ENCODE measurements around the gene NAALAD2. TPM values are rescaled to one million over a fixed set of nuclear protein-coding genes. Genes with fewer than 3 reads are reported as not detected.

The NAALAD2 gene
- total and polyA plus RNA-seq, 2 experiments from 2014 or later = 3.4 to 4.3 TPM

DNA sequence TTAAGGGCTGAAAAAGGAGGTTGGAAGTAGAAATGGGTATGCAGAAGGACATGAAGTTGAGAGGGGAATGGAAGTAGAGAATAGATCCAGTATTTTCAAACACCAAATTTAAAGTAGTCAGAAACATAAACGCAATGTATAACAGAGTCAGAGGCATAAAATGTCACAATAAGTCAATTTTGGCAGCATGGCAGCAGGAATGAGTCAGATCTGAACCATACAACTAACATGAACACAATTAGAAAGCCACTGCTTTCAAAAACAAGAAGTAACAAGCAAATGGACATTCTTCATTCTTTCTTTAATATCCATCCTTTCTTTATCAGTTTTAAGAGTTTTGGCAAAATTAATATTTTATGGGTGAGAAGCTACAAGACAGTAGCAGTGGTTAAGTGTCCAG lies 85.9 kb downstream of the NAALAD2 start (continued):
- TF ChIP-seq, protein P1, sequence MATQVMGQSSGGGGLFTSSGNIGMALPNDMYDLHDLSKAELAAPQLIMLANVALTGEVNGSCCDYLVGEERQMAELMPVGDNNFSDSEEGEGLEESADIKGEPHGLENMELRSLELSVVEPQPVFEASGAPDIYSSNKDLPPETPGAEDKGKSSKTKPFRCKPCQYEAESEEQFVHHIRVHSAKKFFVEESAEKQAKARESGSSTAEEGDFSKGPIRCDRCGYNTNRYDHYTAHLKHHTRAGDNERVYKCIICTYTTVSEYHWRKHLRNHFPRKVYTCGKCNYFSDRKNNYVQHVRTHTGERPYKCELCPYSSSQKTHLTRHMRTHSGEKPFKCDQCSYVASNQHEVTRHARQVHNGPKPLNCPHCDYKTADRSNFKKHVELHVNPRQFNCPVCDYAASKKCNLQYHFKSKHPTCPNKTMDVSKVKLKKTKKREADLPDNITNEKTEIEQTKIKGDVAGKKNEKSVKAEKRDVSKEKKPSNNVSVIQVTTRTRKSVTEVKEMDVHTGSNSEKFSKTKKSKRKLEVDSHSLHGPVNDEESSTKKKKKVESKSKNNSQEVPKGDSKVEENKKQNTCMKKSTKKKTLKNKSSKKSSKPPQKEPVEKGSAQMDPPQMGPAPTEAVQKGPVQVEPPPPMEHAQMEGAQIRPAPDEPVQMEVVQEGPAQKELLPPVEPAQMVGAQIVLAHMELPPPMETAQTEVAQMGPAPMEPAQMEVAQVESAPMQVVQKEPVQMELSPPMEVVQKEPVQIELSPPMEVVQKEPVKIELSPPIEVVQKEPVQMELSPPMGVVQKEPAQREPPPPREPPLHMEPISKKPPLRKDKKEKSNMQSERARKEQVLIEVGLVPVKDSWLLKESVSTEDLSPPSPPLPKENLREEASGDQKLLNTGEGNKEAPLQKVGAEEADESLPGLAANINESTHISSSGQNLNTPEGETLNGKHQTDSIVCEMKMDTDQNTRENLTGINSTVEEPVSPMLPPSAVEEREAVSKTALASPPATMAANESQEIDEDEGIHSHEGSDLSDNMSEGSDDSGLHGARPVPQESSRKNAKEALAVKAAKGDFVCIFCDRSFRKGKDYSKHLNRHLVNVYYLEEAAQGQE (IDR thresholded peaks at IDR 0.05; ENCODE audit: unreplicated experiment) = no peak

DNA sequence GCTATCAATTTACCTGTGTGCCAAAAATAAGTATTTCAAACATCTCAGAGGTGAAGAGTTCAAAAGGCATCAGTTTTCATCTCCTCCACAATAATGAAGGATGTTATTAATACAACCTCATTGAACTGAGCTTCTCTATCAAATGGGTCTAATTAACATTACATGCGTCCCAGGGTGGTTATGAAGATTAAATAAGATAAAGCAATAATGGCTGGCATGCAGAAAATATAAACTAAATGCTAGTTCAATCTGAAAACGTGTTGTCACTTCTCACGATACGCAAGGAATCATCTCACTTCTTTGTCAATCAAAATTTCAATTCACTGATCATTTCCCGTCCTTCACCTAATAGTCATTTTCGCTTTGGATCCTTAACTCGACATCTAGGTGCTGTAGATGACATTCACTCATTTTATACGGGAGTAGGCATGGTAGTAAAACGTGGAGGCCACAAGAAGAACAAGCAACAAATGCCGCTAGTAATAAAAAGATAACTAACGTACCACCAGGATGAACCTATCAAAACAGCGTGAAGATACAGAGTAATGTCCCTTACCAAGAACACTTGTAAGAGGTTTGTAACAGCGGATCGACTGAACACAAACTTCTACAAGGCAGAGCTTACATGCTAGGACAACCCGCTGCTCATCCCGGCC lies 87.5 kb downstream of the NAALAD2 start:
- Histone ChIP-seq H2AFZ (peak overlapping the region; percentile 73; the same call in 1 of the 2 replicates), H3K27ac (ENCODE audit: low read depth) (peak overlapping the region; percentile 56; the same call in 1 of the 2 replicates)

More for the DNA sequence above, 87.5 kb downstream of the NAALAD2 start:
- Histone ChIP-seq H3K27me3 (ENCODE audit: insufficient read depth) (no peaks in the 10 kb centered on the region), H3F3A (replicated peaks; ENCODE audit: low read depth) (no peaks in the 10 kb centered on the region), H3K36me3 (ENCODE audit: insufficient read depth) (no peaks in the 10 kb centered on the region), H3K4me3 (peak overlapping the region; percentile 90), H3K4me1 (ENCODE audit: insufficient read depth) (peaks cover 36% of the 10 kb centered on the region), H3K9me2 (ENCODE audit: insufficient read depth) (no peaks in the 10 kb centered on the region), H3K4me2 (peak overlapping the region; percentile 94), H4K20me1 (replicated peaks; ENCODE audit: insufficient read depth) (peaks cover 36% of the 10 kb centered on the region), H3K79me2 (replicated peaks; ENCODE audit: insufficient read depth) (peaks cover 59% of the 10 kb centered on the region)
- H3K9me3 Mint-ChIP-seq = 0 out of 3 replicates have a peak, but pooled peaks cover 5% of the 10 kb centered on the region
- peaks cover 19% of the 10 kb centered on the region for H3K36me3 Mint-ChIP-seq (ENCODE audit: low read depth)
- peak; percentile 30; the same call in 2 of the 3 replicates for ATAC-seq
- H3K27me3 Mint-ChIP-seq (ENCODE audit: insufficient read depth, low read depth, poor library complexity) = peaks cover 5% of the 10 kb centered on the region
- H3K4me1 Mint-ChIP-seq = peaks cover 41% of the 10 kb centered on the region
- TF ChIP-seq, protein P2, sequence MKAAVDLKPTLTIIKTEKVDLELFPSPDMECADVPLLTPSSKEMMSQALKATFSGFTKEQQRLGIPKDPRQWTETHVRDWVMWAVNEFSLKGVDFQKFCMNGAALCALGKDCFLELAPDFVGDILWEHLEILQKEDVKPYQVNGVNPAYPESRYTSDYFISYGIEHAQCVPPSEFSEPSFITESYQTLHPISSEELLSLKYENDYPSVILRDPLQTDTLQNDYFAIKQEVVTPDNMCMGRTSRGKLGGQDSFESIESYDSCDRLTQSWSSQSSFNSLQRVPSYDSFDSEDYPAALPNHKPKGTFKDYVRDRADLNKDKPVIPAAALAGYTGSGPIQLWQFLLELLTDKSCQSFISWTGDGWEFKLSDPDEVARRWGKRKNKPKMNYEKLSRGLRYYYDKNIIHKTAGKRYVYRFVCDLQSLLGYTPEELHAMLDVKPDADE (IDR thresholded peaks at IDR 0.05) = no peak
- TF ChIP-seq EZH2phosphoT487 (IDR thresholded peaks at IDR 0.05; ENCODE audit: unreplicated experiment) = no peak
- TF ChIP-seq JUNB (IDR thresholded peaks at IDR 0.05; ENCODE audit: unreplicated experiment) = no peak
- TF ChIP-seq, protein P1 (IDR thresholded peaks at IDR 0.05; ENCODE audit: unreplicated experiment) = no peak
- TF ChIP-seq STAT1 (IDR thresholded peaks at IDR 0.05; ENCODE audit: unreplicated experiment) = no peak
- TF ChIP-seq ZNF114 (CRISPR knock-in tag; IDR thresholded peaks at IDR 0.05) = no peak
- TF ChIP-seq ZNF462 (CRISPR knock-in tag; IDR thresholded peaks at IDR 0.05) = no peak
- peak overlapping the region; percentile 99 for H3K4me3 Mint-ChIP-seq
- DNase-seq (ENCODE audit: low spot score) = no peak
- peak overlapping the region; percentile 97 for H3K27ac Mint-ChIP-seq
